ENCODE measurements around the gene CALML3.

DNA sequence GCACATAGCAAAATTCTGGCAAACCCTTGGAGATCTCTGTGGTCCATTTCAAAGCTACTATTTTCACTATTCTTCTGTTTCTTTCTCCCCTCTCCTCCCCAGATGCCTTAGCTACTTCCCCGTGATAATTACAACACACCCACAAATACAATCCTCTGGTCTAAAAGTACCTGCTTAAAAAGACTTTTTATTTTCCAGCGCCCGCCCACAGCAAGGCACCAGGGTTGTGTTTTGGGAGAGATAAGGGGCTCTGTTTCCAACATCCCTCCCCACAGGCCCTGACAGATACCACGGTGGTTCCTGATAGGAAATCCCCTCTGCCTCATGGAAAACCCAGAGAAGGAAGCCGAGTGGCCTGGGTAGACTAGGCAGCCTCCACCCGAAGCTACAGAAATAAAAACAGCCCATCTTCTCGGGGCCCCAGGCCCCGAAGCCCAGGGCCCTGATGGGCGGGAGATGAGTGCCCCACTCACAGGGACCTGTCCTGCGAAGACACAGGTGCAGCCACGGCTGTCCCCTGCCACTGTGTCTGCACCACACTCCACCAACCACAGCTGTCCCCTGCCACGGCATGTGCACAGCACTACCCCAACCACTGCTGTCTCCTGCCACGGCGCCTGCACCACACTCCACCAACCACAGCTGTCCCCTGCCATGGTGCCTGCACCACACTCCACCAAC lies 45.1 kb upstream of the CALML3 start:
- TF ChIP-seq, protein P1, sequence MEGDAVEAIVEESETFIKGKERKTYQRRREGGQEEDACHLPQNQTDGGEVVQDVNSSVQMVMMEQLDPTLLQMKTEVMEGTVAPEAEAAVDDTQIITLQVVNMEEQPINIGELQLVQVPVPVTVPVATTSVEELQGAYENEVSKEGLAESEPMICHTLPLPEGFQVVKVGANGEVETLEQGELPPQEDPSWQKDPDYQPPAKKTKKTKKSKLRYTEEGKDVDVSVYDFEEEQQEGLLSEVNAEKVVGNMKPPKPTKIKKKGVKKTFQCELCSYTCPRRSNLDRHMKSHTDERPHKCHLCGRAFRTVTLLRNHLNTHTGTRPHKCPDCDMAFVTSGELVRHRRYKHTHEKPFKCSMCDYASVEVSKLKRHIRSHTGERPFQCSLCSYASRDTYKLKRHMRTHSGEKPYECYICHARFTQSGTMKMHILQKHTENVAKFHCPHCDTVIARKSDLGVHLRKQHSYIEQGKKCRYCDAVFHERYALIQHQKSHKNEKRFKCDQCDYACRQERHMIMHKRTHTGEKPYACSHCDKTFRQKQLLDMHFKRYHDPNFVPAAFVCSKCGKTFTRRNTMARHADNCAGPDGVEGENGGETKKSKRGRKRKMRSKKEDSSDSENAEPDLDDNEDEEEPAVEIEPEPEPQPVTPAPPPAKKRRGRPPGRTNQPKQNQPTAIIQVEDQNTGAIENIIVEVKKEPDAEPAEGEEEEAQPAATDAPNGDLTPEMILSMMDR (IDR thresholded peaks at IDR 0.05; ENCODE audit: low read length): no peak
- no peak for TF ChIP-seq EZH2 (IDR thresholded peaks at IDR 0.05; ENCODE audit: borderline replicate concordance, low read length)

All from OCI-LY1 (cell line).